Epithelial cell of proximal tubule (primary cell): ENCODE results near the gene DENND1A. TPM values are rescaled to one million over a fixed set of nuclear protein-coding genes. Genes with fewer than 3 reads are reported as not detected.

Experiments used
- DNase-seq: peaks from one replicate; pipeline ENCODE4 v3.0.0-alpha.2; 2011; ENCODE audit warnings: low read depth
- H3K4me3 ChIP-seq: 2 replicates; pipeline ENCODE4 v1.5.1; 2011; ENCODE audit warnings: low read depth, mild to moderate bottlenecking, low read length
- total RNA-seq: library from RNA; depleted of rRNA; stranded (reverse); fragments of >200 nt; gene quantifications from 2 replicates; pipeline ENCODE4 v1.2.3, GENCODE V29; 2015
- TF ChIP-seq, protein P1 (sequence below): conservative IDR thresholded peaks from 2 replicates; pipeline ENCODE4 v1.5.1; 2012; ENCODE audit warnings: low read depth, mild to moderate bottlenecking, low read length

The DENND1A gene
- total RNA-seq, 1 donor from 2014 or later = 26.6 TPM

DNA sequence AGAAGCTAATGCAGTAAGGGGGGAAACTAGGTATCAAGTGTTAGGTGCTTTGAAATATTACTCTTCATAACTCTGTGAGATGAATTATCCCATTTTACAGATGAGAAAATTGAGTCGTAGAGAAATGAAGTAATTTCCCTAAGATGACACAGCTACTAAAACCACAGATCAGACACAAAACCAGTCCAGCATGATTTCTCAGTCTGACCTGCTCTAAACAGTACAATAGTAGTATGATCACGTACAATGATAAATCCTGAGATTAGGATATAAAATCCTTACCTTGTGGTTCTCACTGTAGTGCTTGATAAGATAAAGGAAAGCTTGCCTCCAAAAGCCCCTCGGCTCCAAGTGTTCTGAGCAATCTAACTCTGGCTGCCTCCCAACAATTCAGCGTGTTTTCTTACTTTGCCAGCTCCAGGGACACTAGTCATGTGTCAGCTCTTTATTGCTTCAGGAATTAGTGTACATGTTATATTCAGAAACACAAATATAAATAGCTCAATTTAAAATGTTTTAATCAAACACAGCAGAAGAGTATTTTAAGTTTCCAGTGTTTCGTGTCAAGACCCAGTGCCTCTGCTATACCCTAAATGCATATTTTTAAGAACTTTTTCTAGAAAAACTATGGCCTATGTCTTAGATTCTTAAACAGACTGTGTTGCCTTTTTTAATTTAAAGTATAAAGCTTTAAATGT, 243.6 kb downstream of the DENND1A start:
- TF ChIP-seq, protein P1, sequence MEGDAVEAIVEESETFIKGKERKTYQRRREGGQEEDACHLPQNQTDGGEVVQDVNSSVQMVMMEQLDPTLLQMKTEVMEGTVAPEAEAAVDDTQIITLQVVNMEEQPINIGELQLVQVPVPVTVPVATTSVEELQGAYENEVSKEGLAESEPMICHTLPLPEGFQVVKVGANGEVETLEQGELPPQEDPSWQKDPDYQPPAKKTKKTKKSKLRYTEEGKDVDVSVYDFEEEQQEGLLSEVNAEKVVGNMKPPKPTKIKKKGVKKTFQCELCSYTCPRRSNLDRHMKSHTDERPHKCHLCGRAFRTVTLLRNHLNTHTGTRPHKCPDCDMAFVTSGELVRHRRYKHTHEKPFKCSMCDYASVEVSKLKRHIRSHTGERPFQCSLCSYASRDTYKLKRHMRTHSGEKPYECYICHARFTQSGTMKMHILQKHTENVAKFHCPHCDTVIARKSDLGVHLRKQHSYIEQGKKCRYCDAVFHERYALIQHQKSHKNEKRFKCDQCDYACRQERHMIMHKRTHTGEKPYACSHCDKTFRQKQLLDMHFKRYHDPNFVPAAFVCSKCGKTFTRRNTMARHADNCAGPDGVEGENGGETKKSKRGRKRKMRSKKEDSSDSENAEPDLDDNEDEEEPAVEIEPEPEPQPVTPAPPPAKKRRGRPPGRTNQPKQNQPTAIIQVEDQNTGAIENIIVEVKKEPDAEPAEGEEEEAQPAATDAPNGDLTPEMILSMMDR = no peak
- DNase-seq = no peak
- no peak overlapping the region for H3K4me3 ChIP-seq

DNA sequence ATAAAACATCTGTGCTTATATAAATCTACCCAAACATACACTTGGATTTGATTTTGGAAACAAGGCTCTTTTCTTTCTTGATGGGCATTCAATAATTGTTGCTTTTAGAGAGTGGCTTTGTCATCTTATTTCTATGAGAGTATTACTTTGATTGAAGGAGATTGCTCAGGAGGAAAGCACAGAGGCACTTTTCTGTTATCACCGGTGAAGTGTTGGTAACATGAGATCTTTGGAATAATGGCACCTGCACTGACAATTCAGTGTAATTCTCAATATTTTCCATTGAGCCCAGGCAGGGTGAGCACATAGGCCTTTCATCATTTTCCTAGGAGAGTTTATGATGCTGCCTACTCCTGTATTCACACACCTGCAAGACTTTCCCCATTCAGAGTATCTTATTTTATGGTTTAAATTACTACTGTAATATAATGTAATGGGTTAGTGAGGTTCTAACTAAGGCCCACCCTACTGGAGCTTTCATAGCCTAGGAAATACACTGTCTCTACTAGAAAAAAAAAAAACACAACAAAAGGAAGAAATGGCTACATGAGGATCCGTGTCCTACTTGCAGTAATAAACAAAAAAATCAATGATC, 244.3 kb downstream of the DENND1A start:
- DNase-seq = no peak
- TF ChIP-seq, protein P1 = no peak
- no peak overlapping the region for H3K4me3 ChIP-seq

DNA sequence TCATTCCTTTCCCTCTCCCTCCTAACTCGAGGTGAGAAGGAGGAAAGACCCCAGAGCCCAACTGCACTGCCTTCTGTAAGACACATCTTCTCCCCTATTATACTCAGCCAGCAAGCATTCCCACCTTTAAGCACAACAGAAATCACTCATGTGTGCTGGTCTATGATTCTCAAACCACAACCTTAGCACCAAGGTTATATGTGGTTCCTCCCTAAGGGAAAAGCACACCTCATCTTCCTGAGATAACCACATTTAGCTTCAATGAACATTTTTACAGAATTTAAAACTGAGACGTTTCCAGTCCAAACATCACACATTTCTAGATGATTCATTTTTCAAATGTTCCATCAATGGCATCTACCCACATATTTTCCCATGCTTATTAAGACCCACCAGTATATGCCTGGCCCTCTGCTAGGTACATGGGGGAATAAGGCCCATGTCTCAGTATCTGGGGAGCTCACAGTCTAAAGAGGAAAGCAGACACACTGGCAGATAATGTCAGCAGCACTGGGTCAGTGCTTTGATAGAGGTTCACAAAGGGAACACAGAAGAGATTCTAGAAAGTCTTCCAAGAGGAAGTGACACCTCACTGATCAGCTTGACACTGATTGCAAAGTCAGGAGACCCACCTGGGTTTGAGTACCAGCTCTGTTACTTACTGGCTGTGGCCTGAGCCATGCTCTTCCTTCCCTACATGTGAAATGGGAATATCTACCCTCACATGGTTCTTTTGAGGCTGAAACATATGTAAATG, 245.4 kb downstream of the DENND1A start:
- no peak overlapping the region for H3K4me3 ChIP-seq
- TF ChIP-seq, protein P1 = no peak
- no peak for DNase-seq

DNA sequence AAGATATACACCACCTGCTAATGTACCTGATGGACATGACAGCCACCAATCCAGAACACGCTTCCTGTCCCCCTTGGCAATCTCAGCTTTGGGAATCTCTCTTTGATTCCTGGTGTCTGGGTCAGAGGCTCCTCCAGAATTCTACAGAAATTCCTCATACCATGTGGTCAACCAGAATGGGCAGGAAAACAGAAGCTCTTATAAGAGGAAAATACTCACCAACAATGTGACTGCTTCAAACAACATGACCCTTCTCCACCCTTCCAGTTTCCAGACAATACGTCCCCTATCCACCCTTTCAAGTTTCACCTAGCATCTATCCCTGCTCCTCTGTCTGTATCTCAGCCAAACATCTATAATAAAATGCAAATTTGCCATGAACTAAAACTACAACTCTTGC, 247.2 kb downstream of the DENND1A start:
- H3K4me3 ChIP-seq = no peak overlapping the region
- no peak for DNase-seq
- TF ChIP-seq, protein P1 = no peak

DNA sequence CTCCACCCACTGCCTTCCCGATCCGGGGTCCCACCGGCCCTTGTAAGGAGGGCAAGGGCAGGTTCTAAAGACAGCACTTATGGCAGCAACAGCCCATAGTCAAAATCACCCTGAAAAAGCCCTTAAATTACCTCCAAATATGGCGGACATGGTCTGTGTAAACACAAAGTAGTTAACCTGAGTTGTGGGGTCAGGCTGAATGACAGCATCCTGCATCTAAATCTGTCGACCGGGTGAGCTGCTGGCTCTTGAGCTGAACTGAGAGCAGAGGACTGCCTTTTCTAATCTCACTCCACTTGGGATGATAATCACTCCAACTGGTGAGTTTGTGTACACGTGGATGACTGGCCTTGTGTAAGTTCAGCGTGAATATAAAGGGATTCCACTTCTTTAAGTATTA, 249.6 kb downstream of the DENND1A start:
- TF ChIP-seq, protein P1 = no peak
- no peak for DNase-seq
- H3K4me3 ChIP-seq = no peak overlapping the region

DNA sequence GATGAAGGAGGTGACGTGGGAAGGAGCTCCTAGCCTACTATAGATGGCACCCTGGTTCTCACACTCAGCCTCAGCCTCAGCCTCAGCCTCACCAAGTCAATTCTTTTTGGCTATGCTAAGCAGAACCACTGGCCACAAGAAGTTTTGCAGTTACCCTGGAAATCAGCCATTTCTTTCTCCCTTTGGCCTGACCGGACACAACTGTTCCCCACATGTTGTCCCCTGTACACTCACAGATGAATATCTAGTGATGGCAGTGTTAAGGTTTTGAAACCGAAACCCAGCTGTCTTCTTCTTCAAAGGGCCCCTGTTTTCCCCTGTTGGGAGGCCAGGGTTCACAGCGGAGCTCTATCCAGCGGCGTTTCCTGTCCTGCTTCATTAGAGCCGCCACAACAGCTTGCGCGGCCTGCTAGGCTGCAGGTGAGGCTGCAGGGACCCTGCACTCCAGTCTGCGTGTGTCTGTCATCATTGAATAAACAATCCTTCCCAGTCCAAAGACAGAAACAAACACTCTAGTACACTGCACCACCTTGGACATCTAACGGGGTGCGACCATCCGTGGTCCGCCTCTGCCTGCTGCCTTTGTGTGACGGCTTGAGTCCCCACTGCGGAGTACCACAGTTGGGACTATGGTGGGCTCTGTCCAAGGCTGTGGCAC, 250.5 kb downstream of the DENND1A start:
- H3K4me3 ChIP-seq = no peak overlapping the region
- TF ChIP-seq, protein P1 = no peak
- no peak for DNase-seq
